ENCODE measurements around the gene UNC50.

GRCh38 chr2:98605076-98605475 is 3.3 kb upstream of the UNC50 start:
- TF ChIP-seq, protein P1, sequence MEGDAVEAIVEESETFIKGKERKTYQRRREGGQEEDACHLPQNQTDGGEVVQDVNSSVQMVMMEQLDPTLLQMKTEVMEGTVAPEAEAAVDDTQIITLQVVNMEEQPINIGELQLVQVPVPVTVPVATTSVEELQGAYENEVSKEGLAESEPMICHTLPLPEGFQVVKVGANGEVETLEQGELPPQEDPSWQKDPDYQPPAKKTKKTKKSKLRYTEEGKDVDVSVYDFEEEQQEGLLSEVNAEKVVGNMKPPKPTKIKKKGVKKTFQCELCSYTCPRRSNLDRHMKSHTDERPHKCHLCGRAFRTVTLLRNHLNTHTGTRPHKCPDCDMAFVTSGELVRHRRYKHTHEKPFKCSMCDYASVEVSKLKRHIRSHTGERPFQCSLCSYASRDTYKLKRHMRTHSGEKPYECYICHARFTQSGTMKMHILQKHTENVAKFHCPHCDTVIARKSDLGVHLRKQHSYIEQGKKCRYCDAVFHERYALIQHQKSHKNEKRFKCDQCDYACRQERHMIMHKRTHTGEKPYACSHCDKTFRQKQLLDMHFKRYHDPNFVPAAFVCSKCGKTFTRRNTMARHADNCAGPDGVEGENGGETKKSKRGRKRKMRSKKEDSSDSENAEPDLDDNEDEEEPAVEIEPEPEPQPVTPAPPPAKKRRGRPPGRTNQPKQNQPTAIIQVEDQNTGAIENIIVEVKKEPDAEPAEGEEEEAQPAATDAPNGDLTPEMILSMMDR (IDR thresholded peaks at IDR 0.05), result no peak
- no peak for TF ChIP-seq POLR2AphosphoS5 (IDR thresholded peaks at IDR 0.05)

Measured in gastroesophageal sphincter (tissue), 3 donors.